Measurements from ENCODE around the gene GSTT4.
"Not testable (repeated sequence)": the region's sequence is repeated elsewhere in the genome, so short reads cannot be mapped to it uniquely, and the experiment has no call there.

The GSTT4 gene

DNA sequence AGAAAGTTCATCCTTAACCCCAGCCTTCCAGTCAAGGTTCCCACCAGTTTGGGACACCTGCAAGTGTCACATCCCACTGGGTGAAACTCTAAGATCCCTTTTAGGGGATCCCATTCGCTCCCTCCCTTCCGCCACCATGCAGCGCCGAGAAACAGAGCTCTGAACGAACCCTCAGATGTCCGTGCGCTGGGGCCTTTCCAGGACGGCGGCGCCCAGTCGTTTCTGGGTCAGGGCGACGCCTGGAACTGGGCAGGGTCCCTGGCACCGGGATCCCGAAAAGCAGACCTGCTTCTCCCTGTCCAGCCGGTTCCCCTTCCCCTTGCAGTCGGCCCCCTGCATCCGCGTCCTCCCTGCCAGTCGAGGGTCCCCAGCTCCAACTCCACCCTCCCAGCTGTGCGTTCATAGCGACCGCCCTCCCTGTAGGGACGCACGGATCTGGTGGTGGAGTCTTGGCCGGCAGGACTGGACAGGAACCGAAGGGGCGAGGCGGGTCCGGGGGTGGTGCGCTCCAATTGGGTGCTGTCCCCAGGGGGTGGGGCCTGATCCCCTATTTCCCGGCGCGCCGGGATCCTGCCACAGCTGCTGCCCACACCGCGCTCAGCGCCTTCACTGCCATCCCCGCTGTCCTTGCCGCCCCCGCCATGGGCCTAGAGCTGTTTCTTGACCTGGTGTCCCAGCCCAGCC is 25.6 kb downstream of the GSTT4 start, which contains the start of gene GSTT2:
Gene GSTT2 (plus strand): TSS at position 578 of the 684 bp plus-strand sequence.
- not testable (repeated sequence) for TF ChIP-seq POLR2AphosphoS5 (IDR thresholded peaks at IDR 0.05; ENCODE audit: low read depth, low read length); SIN3A (IDR thresholded peaks at IDR 0.05; ENCODE audit: borderline replicate concordance, insufficient read depth, low read length)
- TF ChIP-seq, protein P1, sequence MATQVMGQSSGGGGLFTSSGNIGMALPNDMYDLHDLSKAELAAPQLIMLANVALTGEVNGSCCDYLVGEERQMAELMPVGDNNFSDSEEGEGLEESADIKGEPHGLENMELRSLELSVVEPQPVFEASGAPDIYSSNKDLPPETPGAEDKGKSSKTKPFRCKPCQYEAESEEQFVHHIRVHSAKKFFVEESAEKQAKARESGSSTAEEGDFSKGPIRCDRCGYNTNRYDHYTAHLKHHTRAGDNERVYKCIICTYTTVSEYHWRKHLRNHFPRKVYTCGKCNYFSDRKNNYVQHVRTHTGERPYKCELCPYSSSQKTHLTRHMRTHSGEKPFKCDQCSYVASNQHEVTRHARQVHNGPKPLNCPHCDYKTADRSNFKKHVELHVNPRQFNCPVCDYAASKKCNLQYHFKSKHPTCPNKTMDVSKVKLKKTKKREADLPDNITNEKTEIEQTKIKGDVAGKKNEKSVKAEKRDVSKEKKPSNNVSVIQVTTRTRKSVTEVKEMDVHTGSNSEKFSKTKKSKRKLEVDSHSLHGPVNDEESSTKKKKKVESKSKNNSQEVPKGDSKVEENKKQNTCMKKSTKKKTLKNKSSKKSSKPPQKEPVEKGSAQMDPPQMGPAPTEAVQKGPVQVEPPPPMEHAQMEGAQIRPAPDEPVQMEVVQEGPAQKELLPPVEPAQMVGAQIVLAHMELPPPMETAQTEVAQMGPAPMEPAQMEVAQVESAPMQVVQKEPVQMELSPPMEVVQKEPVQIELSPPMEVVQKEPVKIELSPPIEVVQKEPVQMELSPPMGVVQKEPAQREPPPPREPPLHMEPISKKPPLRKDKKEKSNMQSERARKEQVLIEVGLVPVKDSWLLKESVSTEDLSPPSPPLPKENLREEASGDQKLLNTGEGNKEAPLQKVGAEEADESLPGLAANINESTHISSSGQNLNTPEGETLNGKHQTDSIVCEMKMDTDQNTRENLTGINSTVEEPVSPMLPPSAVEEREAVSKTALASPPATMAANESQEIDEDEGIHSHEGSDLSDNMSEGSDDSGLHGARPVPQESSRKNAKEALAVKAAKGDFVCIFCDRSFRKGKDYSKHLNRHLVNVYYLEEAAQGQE (IDR thresholded peaks at IDR 0.05; ENCODE audit: insufficient read depth in 1 of 2, low read depth in 2 of 2, low read length in 2 of 2) = not testable (repeated sequence)

DNA sequence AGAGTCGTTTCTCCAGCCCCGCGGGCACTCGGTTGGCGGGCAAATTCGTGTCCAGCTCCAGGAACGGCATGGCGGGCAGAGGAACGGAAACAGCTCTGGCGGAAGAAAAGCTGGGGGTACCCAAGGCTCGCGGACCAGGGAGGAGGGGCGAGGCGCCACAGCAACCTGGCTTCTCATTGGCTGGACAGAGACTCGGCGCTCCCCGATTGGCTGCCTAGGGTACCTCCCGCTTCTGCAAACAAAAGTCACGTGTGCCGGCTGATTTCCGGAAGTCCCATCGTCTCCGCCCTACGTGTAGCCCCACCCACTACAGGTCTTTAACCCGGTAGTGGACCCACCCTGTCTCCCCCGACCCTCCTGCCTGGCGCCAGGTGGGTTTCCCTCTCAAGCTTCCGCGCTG is 30.9 kb downstream of the GSTT4 start, which contains the start of gene DDT:
Gene DDT (minus strand): TSS at position 97 of the 400 bp plus-strand sequence. CDS start 27 bp downstream, at position 70.
- not testable (repeated sequence) for TF ChIP-seq SIN3A (IDR thresholded peaks at IDR 0.05; ENCODE audit: borderline replicate concordance, insufficient read depth, low read length); POLR2AphosphoS5 (IDR thresholded peaks at IDR 0.05; ENCODE audit: low read depth, low read length); TAF1 (IDR thresholded peaks at IDR 0.05; ENCODE audit: borderline replicate concordance, insufficient read depth, low read length)

DNA sequence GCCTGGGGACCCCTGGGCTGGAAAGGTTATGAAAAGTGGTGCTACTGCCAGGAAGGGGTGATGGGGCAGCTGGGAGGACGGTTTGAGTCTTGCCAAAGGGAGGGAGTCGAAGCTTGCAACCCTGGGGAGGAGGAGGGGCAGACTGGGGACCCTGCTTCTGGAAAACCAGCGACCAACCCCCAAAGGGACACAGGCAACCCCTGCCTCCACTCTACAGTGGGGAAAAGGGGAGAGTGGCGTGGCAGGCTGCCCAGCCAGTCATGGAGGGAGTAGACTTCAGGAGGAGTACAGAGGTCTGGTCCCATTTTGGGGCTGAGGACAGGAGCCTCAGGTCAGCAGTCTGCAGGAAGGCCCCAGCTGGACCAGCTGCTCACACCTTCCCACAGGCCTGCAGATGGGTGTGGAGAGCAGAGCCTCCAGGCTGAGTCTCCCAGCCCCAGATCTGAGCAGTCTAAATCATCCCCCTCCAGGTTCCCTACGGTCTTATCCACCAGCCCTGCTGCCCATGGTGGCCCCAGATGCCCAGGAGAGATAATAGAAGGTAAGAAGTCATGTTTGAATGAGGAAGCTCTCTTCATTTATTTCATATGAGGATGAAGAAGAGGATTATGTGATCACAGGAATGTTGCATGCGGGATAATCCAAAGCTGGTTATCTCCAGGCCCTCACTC is 34.3 kb downstream of the GSTT4 start:
- TF ChIP-seq SIN3A (IDR thresholded peaks at IDR 0.05; ENCODE audit: borderline replicate concordance, insufficient read depth, low read length) (no peak), FOXP2 (optimal IDR thresholded peaks at IDR 0.05; ENCODE audit: borderline replicate concordance, extremely low read depth, extremely low read length, insufficient read depth) (no peak), TAF1 (IDR thresholded peaks at IDR 0.05; ENCODE audit: borderline replicate concordance, insufficient read depth, low read length) (no peak), POLR2AphosphoS5 (IDR thresholded peaks at IDR 0.05; ENCODE audit: low read depth, low read length) (no peak; the same call in 1 of the 2 replicates)
- TF ChIP-seq, protein P1 (IDR thresholded peaks at IDR 0.05; ENCODE audit: insufficient read depth in 1 of 2, low read depth in 2 of 2, low read length in 2 of 2) = no peak

DNA sequence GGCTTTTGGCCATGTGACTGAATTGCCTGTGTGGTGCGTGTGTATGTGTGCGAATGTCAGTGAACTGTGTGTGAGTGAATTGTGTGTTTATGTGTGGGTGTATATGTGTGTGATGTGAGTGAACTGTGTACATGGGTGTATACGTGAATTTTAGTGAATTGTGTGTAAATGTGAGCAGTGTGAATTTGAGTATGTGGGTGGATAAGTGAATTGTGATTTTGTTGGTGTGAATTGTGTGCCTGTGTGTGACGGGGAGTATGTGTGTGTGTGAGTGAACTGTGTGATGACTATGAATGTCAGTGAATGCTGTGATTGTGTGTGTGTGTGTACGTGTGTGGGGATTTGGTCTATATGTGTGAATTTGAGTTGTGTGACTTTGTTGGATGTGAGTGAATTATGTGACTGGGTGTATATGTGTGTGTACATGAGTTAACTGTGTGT is 35.0 kb downstream of the GSTT4 start:
- TF ChIP-seq, protein P1 (IDR thresholded peaks at IDR 0.05; ENCODE audit: insufficient read depth in 1 of 2, low read depth in 2 of 2, low read length in 2 of 2) = no peak
- no peak for TF ChIP-seq FOXP2 (optimal IDR thresholded peaks at IDR 0.05; ENCODE audit: borderline replicate concordance, extremely low read depth, extremely low read length, insufficient read depth)
- TF ChIP-seq TAF1 (IDR thresholded peaks at IDR 0.05; ENCODE audit: borderline replicate concordance, insufficient read depth, low read length) = no peak
- TF ChIP-seq POLR2AphosphoS5 (IDR thresholded peaks at IDR 0.05; ENCODE audit: low read depth, low read length) = no peak
- no peak for TF ChIP-seq SIN3A (IDR thresholded peaks at IDR 0.05; ENCODE audit: borderline replicate concordance, insufficient read depth, low read length)

DNA sequence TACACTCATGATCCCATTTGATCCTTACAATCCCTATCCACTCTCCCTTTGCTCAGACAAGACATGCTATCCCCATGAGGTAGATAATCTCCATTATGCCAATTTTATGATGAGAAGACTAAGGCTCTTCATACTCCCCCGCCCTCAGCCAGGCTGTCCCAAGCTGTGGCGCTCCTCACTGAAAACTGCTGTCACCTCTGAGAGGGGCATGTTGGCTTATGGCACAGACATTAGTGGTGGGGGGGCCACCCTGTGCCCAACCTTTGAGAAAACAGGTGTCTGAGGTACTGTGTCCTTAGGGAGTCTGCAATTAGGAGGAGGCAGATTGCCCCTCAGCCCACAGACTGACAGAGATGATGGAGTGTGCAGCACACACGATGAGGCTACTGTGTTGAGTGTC is 36.2 kb downstream of the GSTT4 start:
- TF ChIP-seq POLR2AphosphoS5 (IDR thresholded peaks at IDR 0.05; ENCODE audit: low read depth, low read length) = no peak
- no peak for TF ChIP-seq FOXP2 (optimal IDR thresholded peaks at IDR 0.05; ENCODE audit: borderline replicate concordance, extremely low read depth, extremely low read length, insufficient read depth)
- no peak for TF ChIP-seq SIN3A (IDR thresholded peaks at IDR 0.05; ENCODE audit: borderline replicate concordance, insufficient read depth, low read length)
- no peak for TF ChIP-seq TAF1 (IDR thresholded peaks at IDR 0.05; ENCODE audit: borderline replicate concordance, insufficient read depth, low read length)
- TF ChIP-seq, protein P1 (IDR thresholded peaks at IDR 0.05; ENCODE audit: insufficient read depth in 1 of 2, low read depth in 2 of 2, low read length in 2 of 2) = no peak

Measured in PFSK-1 (cell line).